Hepatocyte (in vitro differentiated cells): Measurements from ENCODE around the gene TUBA3E.
"Not testable (repeated sequence)": the region's sequence is repeated elsewhere in the genome, so short reads cannot be mapped to it uniquely, and the experiment has no call there.

Experiments used
- CTCF ChIP-seq: fragments of 200-600 bp; sonication (generic); IDR thresholded peaks from 2 replicates; pipeline ENCODE4 v1.5.1; 2016; ENCODE audit warnings: antibody characterized with exemption, mild to moderate bottlenecking; ENCODE audit not compliant: poor library complexity
- EZH2 ChIP-seq: fragments of 200-600 bp; sonication (generic); IDR thresholded peaks from 2 replicates; pipeline ENCODE4 v1.6.1; 2016; ENCODE audit warnings: antibody characterized with exemption, mild to moderate bottlenecking, borderline replicate concordance

GRCh38 chr2:130160838-130161705 lies 37.2 kb downstream of the TUBA3E start:
- peak; percentile 17 for TF ChIP-seq CTCF
- not testable (repeated sequence) for TF ChIP-seq EZH2
